DND-41 (cell line): Measurements from ENCODE around the gene SERPINC1.
"Not testable (repeated sequence)": the region's sequence is repeated elsewhere in the genome, so short reads cannot be mapped to it uniquely, and the experiment has no call there.

Source experiments
- ATAC-seq: fragments of 200-7000 bp; cut with Tn5 transposase; 3 replicates; pipeline ENCODE4 v1.9.1; 2021; ENCODE audit warnings: low read depth; ENCODE audit not compliant: insufficient read depth
- DNase-seq: peaks from one replicate; pipeline ENCODE4 v3.0.0-alpha.2; 2020
- H2AFZ ChIP-seq: 2 replicates; pipeline ENCODE4 v1.6.0; 2012; ENCODE audit warnings: low read depth, low read length
- H3K27ac ChIP-seq: 2 replicates; pipeline ENCODE4 v1.5.1; 2012; ENCODE audit warnings: low read length, inconsistent platforms
- H3K27me3 ChIP-seq: fragments of 200-600 bp; sonication (generic); 2 replicates; pipeline ENCODE4 v1.6.0; 2012; ENCODE audit warnings: low read length, mild to moderate bottlenecking, inconsistent platforms; ENCODE audit not compliant: insufficient read depth, poor library complexity
- H3K36me3 ChIP-seq: 2 replicates; pipeline ENCODE4 v1.5.1; 2012; ENCODE audit warnings: low read length, inconsistent platforms; ENCODE audit not compliant: insufficient read depth
- H3K4me1 ChIP-seq: 2 replicates; pipeline ENCODE4 v1.5.1; 2012; ENCODE audit warnings: mild to moderate bottlenecking, low read length; ENCODE audit not compliant: insufficient read depth
- H3K4me2 ChIP-seq: 2 replicates; pipeline ENCODE4 v1.6.0; 2012; ENCODE audit warnings: mild to moderate bottlenecking, moderate library complexity, low read length, inconsistent platforms; ENCODE audit not compliant: insufficient read depth
- H3K4me3 ChIP-seq, 2 experiments: fragments of 200-600 bp in 1 of 2; shearing (Covaris generic) in 1 of 2; 2 replicates each; pipeline ENCODE4 v1.5.1; 2012 to 2016; ENCODE audit warnings: inconsistent platforms in 2 of 2, low read length in 2 of 2, mild to moderate bottlenecking in 2 of 2, low read depth in 1 of 2, moderate library complexity in 1 of 2
- H3K79me2 ChIP-seq: 2 replicates; pipeline ENCODE4 v1.6.0; 2012; ENCODE audit warnings: low read length, inconsistent platforms; ENCODE audit not compliant: insufficient read depth
- H3K9ac ChIP-seq: 2 replicates; pipeline ENCODE4 v1.6.0; 2012; ENCODE audit warnings: low read depth, mild to moderate bottlenecking, inconsistent platforms, low read length, moderate library complexity
- H3K9me3 ChIP-seq: 2 replicates; pipeline ENCODE4 v1.5.1; 2012; ENCODE audit warnings: low read length, moderate library complexity, mild to moderate bottlenecking, inconsistent platforms; ENCODE audit not compliant: insufficient read depth, severe bottlenecking
- H4K20me1 ChIP-seq: 2 replicates; pipeline ENCODE4 v1.6.0; 2012; ENCODE audit warnings: low read length; ENCODE audit not compliant: insufficient read depth
- EZH2 ChIP-seq: IDR thresholded peaks from 3 replicates; pipeline ENCODE4 v1.6.1; 2012; ENCODE audit warnings: borderline replicate concordance, low read depth, mild to moderate bottlenecking, moderate library complexity, low read length, inconsistent platforms; ENCODE audit not compliant: severe bottlenecking
- TF ChIP-seq, protein P1 (sequence below): IDR thresholded peaks from 2 replicates; pipeline ENCODE4 v1.5.1; 2012; ENCODE audit warnings: borderline replicate concordance, low read length, moderate library complexity, mild to moderate bottlenecking; ENCODE audit not compliant: poor library complexity, severe bottlenecking; ENCODE audit errors: extremely low read depth

The SERPINC1 gene

DNA sequence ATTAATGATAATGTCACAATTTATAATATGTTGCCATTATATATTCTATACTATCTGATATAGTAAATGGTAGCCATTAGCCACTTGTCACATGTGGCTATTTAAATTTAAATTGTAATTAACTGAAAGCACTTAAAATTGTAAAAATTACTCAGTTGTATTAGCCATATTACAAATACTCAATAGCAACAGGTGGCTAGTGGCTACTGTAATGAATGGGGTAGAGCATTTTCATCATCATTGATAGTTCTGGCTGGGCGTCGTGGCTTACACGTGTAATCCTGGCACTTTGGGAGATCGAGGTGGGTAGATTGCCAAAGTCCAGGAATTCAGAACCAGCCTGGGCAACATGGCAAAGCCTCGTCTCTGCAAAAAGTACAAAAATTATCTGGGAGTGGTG, 32.4 kb downstream of the SERPINC1 start:
- H3K36me3 ChIP-seq, result peaks cover 29% of the 10 kb centered on the region
- no peak overlapping the region for H2AFZ ChIP-seq
- H3K9me3 ChIP-seq, result no peaks in the 10 kb centered on the region
- no peak for DNase-seq
- ATAC-seq, result no peak
- H3K4me3 ChIP-seq, result no peak overlapping the region
- no peaks in the 10 kb centered on the region for H3K79me2 ChIP-seq
- no peaks in the 10 kb centered on the region for H4K20me1 ChIP-seq
- no peak overlapping the region for H3K27ac ChIP-seq
- no peak overlapping the region for H3K9ac ChIP-seq
- H3K4me2 ChIP-seq, result no peak overlapping the region
- no peak for TF ChIP-seq EZH2
- no peaks in the 10 kb centered on the region for H3K27me3 ChIP-seq
- H3K4me1 ChIP-seq, result no peaks in the 10 kb centered on the region

DNA sequence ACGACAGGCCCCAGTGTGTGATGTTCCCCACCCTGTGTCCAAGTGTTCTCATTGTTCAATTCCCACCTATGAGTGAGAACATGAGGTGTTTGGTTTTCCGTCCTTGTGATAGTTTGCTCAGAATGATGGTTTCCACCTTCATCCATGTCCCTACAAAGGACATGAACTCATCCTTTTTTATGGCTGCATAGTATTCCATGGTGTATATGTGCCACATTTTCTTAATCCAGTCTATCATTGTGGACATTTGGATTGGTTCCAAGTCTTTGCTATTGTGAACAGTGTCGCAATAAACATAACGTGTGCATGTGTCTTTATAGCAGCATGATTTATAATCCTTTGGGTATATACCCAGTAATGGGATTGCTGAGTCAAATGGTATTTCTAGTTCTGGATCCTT, 36.0 kb downstream of the SERPINC1 start:
- not testable (repeated sequence) for H3K27ac ChIP-seq, H2AFZ ChIP-seq, H3K79me2 ChIP-seq, H4K20me1 ChIP-seq, DNase-seq, H3K9me3 ChIP-seq, H3K27me3 ChIP-seq, H3K4me2 ChIP-seq, H3K4me1 ChIP-seq, H3K9ac ChIP-seq, H3K4me3 ChIP-seq, ATAC-seq
- peaks cover 28% of the 10 kb centered on the region for H3K36me3 ChIP-seq

- no peaks in the 10 kb centered on the region for H3K27me3 ChIP-seq
- H2AFZ ChIP-seq, result no peak overlapping the region
- peaks cover 2% of the 10 kb centered on the region; the same call in 1 of the 2 replicates for H3K79me2 ChIP-seq
- ATAC-seq (no peak), DNase-seq (no peak)
- H3K4me2 ChIP-seq, result no peak overlapping the region
- H3K27ac ChIP-seq, result no peak overlapping the region
- peaks cover 27% of the 10 kb centered on the region for H3K36me3 ChIP-seq
- TF ChIP-seq EZH2, result no peak
- TF ChIP-seq, protein P1, sequence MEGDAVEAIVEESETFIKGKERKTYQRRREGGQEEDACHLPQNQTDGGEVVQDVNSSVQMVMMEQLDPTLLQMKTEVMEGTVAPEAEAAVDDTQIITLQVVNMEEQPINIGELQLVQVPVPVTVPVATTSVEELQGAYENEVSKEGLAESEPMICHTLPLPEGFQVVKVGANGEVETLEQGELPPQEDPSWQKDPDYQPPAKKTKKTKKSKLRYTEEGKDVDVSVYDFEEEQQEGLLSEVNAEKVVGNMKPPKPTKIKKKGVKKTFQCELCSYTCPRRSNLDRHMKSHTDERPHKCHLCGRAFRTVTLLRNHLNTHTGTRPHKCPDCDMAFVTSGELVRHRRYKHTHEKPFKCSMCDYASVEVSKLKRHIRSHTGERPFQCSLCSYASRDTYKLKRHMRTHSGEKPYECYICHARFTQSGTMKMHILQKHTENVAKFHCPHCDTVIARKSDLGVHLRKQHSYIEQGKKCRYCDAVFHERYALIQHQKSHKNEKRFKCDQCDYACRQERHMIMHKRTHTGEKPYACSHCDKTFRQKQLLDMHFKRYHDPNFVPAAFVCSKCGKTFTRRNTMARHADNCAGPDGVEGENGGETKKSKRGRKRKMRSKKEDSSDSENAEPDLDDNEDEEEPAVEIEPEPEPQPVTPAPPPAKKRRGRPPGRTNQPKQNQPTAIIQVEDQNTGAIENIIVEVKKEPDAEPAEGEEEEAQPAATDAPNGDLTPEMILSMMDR, result no peak
- H3K9me3 ChIP-seq, result no peaks in the 10 kb centered on the region
- peaks cover 2% of the 10 kb centered on the region; the same call in 1 of the 2 replicates for H3K4me1 ChIP-seq
- no peak overlapping the region for H3K9ac ChIP-seq
- H3K4me3 ChIP-seq, result no peak overlapping the region
- no peaks in the 10 kb centered on the region for H4K20me1 ChIP-seq
Measured at GRCh38 chr1:173878251-173878650, 38.9 kb downstream of the SERPINC1 start.

DNA sequence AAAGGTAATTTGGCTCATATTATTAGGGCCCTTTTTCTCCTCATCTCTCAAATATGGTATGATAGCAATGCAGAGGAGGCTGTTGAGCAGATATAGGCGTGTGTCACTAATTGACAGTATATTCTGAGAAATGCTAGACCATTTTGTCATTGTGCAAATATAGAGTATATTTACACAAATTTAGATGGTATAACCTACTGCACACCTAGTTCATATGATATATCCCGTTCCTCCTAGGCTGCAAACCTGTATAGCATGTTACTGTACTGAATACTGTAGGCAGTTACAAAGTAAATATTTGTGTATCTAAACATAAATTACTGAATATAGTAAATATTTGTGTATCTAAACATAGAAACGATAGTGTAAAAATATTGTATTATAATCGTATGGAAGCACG, 40.4 kb downstream of the SERPINC1 start:
- no peak overlapping the region for H3K27ac ChIP-seq
- H3K36me3 ChIP-seq, result peaks cover 32% of the 10 kb centered on the region
- no peak overlapping the region for H2AFZ ChIP-seq
- no peaks in the 10 kb centered on the region for H3K27me3 ChIP-seq
- H3K4me2 ChIP-seq, result no peak overlapping the region
- ATAC-seq (no peak), DNase-seq (no peak)
- no peaks in the 10 kb centered on the region for H3K9me3 ChIP-seq
- no peaks in the 10 kb centered on the region for H4K20me1 ChIP-seq
- H3K79me2 ChIP-seq, result peaks cover 2% of the 10 kb centered on the region; the same call in 1 of the 2 replicates
- no peak overlapping the region for H3K9ac ChIP-seq
- TF ChIP-seq EZH2, result no peak
- TF ChIP-seq, protein P1, result no peak
- no peak overlapping the region for H3K4me3 ChIP-seq
- peaks cover 12% of the 10 kb centered on the region; the same call in 1 of the 2 replicates for H3K4me1 ChIP-seq
